ENCODE results near the gene TPP1.

- TF ChIP-seq, protein P1, sequence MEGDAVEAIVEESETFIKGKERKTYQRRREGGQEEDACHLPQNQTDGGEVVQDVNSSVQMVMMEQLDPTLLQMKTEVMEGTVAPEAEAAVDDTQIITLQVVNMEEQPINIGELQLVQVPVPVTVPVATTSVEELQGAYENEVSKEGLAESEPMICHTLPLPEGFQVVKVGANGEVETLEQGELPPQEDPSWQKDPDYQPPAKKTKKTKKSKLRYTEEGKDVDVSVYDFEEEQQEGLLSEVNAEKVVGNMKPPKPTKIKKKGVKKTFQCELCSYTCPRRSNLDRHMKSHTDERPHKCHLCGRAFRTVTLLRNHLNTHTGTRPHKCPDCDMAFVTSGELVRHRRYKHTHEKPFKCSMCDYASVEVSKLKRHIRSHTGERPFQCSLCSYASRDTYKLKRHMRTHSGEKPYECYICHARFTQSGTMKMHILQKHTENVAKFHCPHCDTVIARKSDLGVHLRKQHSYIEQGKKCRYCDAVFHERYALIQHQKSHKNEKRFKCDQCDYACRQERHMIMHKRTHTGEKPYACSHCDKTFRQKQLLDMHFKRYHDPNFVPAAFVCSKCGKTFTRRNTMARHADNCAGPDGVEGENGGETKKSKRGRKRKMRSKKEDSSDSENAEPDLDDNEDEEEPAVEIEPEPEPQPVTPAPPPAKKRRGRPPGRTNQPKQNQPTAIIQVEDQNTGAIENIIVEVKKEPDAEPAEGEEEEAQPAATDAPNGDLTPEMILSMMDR (IDR thresholded peaks at IDR 0.05) = no peak
- TF ChIP-seq POLR2AphosphoS5 (IDR thresholded peaks at IDR 0.05) (no peak), POLR2A (IDR thresholded peaks at IDR 0.05) (no peak)
Measured at GRCh38 chr11:6647836-6648235, 28.6 kb upstream of the TPP1 start.

Measured in breast epithelium (tissue), 3 donors.